H1 (cell line): ENCODE measurements around the gene ANKRD31. TPM values are rescaled to one million over a fixed set of nuclear protein-coding genes. Genes with fewer than 3 reads are reported as not detected.

Source experiments
- GTF2F1 ChIP-seq: IDR thresholded peaks from 2 replicates; pipeline ENCODE4 v1.6.1; 2012; ENCODE audit warnings: low read depth, low read length, improper control_type of control experiment, borderline replicate concordance
- KDM5A ChIP-seq: fragments of 200-600 bp; IDR thresholded peaks from 2 replicates; pipeline ENCODE4 v1.7.1; 2012; ENCODE audit warnings: mild to moderate bottlenecking, low read length, inconsistent platforms, mixed read lengths
- POLR2AphosphoS5 ChIP-seq: IDR thresholded peaks from 2 replicates; pipeline ENCODE4 v1.6.1; 2011; ENCODE audit warnings: low read depth, low read length
- SUZ12 ChIP-seq: fragments of 200-600 bp; sonication (generic); IDR thresholded peaks from 2 replicates; pipeline ENCODE4 v1.6.1; 2012; ENCODE audit warnings: mild to moderate bottlenecking, inconsistent platforms, low read length, moderate library complexity, mixed read lengths
- polyA plus RNA-seq, 7 experiments: library from polyadenylated mRNA; depleted of rRNA in 3 of 7; stranded (reverse) in 5 of 7; unstranded in 2 of 7; fragments of >200 nt in 5 of 7; fragments of 200-250 nt in 2 of 7; gene quantifications; 1 replicate in 5 of 7; 2 replicates in 1 of 7; 4 replicates in 1 of 7; pipeline versions ENCODE4 v1.2.1 to v1.2.3, GENCODE V29; 2011 to 2013; ENCODE audit warnings: missing spikeins in 2 of 7, mixed read lengths in 2 of 7
- total RNA-seq: library from RNA; stranded (reverse); fragmentation: NEBNext Ultra II Directional; extraction: Animal tissue kit (Norgen Biotek cat#: 25700); gene quantifications from 2 replicates; pipeline ENCODE4 v1.2.1, GENCODE V29; 2021
- TF ChIP-seq, protein P1 (sequence below): fragments of 300-600 bp; sonication (generic); IDR thresholded peaks from 2 replicates; pipeline ENCODE4 v1.7.1; 2012; ENCODE audit warnings: low read length, moderate library complexity, mild to moderate bottlenecking, inconsistent platforms; ENCODE audit not compliant: insufficient replicate concordance

Gene ANKRD31
- total and polyA plus RNA-seq, 2 of the 8 experiments (the other 6 are each of a cell fraction or from before 2014, with no cell fraction given): 0.05 to 0.06 TPM

DNA sequence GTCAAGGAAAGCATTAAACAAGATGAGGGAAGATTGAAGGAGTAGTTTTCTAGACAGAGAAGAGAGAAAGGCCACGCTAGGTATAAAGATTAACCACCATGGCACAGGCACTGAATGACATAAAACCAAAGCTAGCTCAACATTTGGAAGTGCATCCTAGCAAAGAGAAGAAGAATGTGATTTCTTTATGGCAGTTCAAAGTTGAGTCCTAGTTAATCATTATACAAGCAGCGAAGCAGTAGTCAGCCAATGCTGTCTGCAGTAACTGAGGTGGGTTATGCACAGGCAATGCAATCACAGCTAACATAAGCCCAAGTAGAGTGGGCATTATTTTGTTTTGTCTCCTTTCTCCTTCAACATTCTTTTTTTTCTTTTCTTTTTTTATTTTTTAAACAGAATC, 24.0 kb upstream of the ANKRD31 start (continued):
- TF ChIP-seq SUZ12: no peak
- no peak for TF ChIP-seq KDM5A
- no peak for TF ChIP-seq GTF2F1
- TF ChIP-seq, protein P1, sequence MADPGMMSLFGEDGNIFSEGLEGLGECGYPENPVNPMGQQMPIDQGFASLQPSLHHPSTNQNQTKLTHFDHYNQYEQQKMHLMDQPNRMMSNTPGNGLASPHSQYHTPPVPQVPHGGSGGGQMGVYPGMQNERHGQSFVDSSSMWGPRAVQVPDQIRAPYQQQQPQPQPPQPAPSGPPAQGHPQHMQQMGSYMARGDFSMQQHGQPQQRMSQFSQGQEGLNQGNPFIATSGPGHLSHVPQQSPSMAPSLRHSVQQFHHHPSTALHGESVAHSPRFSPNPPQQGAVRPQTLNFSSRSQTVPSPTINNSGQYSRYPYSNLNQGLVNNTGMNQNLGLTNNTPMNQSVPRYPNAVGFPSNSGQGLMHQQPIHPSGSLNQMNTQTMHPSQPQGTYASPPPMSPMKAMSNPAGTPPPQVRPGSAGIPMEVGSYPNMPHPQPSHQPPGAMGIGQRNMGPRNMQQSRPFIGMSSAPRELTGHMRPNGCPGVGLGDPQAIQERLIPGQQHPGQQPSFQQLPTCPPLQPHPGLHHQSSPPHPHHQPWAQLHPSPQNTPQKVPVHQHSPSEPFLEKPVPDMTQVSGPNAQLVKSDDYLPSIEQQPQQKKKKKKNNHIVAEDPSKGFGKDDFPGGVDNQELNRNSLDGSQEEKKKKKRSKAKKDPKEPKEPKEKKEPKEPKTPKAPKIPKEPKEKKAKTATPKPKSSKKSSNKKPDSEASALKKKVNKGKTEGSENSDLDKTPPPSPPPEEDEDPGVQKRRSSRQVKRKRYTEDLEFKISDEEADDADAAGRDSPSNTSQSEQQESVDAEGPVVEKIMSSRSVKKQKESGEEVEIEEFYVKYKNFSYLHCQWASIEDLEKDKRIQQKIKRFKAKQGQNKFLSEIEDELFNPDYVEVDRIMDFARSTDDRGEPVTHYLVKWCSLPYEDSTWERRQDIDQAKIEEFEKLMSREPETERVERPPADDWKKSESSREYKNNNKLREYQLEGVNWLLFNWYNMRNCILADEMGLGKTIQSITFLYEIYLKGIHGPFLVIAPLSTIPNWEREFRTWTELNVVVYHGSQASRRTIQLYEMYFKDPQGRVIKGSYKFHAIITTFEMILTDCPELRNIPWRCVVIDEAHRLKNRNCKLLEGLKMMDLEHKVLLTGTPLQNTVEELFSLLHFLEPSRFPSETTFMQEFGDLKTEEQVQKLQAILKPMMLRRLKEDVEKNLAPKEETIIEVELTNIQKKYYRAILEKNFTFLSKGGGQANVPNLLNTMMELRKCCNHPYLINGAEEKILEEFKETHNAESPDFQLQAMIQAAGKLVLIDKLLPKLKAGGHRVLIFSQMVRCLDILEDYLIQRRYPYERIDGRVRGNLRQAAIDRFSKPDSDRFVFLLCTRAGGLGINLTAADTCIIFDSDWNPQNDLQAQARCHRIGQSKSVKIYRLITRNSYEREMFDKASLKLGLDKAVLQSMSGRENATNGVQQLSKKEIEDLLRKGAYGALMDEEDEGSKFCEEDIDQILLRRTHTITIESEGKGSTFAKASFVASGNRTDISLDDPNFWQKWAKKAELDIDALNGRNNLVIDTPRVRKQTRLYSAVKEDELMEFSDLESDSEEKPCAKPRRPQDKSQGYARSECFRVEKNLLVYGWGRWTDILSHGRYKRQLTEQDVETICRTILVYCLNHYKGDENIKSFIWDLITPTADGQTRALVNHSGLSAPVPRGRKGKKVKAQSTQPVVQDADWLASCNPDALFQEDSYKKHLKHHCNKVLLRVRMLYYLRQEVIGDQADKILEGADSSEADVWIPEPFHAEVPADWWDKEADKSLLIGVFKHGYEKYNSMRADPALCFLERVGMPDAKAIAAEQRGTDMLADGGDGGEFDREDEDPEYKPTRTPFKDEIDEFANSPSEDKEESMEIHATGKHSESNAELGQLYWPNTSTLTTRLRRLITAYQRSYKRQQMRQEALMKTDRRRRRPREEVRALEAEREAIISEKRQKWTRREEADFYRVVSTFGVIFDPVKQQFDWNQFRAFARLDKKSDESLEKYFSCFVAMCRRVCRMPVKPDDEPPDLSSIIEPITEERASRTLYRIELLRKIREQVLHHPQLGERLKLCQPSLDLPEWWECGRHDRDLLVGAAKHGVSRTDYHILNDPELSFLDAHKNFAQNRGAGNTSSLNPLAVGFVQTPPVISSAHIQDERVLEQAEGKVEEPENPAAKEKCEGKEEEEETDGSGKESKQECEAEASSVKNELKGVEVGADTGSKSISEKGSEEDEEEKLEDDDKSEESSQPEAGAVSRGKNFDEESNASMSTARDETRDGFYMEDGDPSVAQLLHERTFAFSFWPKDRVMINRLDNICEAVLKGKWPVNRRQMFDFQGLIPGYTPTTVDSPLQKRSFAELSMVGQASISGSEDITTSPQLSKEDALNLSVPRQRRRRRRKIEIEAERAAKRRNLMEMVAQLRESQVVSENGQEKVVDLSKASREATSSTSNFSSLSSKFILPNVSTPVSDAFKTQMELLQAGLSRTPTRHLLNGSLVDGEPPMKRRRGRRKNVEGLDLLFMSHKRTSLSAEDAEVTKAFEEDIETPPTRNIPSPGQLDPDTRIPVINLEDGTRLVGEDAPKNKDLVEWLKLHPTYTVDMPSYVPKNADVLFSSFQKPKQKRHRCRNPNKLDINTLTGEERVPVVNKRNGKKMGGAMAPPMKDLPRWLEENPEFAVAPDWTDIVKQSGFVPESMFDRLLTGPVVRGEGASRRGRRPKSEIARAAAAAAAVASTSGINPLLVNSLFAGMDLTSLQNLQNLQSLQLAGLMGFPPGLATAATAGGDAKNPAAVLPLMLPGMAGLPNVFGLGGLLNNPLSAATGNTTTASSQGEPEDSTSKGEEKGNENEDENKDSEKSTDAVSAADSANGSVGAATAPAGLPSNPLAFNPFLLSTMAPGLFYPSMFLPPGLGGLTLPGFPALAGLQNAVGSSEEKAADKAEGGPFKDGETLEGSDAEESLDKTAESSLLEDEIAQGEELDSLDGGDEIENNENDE: no peak
- no peak for TF ChIP-seq POLR2AphosphoS5
